Raji (cell line): ENCODE results near the gene CKB.

ENCODE experiments used
- POLR2A ChIP-seq: IDR thresholded peaks from 2 replicates; pipeline ENCODE4 v1.6.1; 2011; ENCODE audit warnings: low read depth, low read length, control low read depth; ENCODE audit not compliant: insufficient read depth

The CKB gene

GRCh38 chr14:103501921-103502669 is 20.5 kb downstream of the CKB start:
- no peak for TF ChIP-seq POLR2A

- TF ChIP-seq POLR2A, result no peak
These were observed 21.4 kb downstream of the CKB start for GRCh38 chr14:103501041-103501870.

GRCh38 chr14:103500148-103500990 is 22.3 kb downstream of the CKB start:
- TF ChIP-seq POLR2A, result no peak

DNA sequence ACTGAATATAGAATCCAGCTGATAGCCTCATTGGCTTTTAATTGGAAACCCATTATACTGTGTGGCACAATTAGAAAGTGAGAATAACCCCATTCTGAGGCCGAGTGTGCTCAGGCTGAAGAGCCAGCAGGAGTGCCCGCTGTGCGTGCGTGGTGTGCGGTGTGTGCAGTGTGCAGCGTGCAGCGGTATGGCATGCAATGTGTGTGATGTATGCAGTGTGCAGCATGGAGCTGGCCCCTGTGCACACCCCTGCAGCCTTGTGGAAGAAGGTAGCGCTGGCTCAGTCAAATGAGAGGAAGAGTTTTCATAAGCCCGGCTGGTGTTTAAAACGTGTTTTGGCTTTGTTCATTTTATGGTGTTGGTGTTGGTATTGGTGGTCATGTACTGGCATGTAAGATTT is 22.9 kb downstream of the CKB start:
- no peak for TF ChIP-seq POLR2A

DNA sequence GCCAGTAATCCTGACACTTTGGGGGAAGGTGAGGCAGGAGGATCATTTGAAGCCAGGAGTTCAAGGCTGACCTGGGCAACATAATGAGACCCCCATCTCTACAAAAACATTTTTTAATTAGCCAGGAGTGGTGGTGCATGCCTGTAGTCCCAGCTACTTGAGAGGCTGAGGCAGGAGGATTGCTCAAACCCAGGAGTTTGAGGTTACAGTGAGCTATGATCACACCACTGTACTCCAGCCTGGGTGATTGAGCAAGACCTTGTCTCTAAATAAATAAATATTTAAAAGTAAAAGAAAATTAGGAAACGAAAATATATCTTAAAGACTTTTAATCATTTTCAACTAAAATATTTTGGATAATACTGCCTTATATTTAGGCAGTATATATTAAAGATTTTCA is 25.9 kb downstream of the CKB start:
- TF ChIP-seq POLR2A, result no peak

- no peak for TF ChIP-seq POLR2A
These were observed 26.8 kb downstream of the CKB start for GRCh38 chr14:103495854-103496253.

DNA sequence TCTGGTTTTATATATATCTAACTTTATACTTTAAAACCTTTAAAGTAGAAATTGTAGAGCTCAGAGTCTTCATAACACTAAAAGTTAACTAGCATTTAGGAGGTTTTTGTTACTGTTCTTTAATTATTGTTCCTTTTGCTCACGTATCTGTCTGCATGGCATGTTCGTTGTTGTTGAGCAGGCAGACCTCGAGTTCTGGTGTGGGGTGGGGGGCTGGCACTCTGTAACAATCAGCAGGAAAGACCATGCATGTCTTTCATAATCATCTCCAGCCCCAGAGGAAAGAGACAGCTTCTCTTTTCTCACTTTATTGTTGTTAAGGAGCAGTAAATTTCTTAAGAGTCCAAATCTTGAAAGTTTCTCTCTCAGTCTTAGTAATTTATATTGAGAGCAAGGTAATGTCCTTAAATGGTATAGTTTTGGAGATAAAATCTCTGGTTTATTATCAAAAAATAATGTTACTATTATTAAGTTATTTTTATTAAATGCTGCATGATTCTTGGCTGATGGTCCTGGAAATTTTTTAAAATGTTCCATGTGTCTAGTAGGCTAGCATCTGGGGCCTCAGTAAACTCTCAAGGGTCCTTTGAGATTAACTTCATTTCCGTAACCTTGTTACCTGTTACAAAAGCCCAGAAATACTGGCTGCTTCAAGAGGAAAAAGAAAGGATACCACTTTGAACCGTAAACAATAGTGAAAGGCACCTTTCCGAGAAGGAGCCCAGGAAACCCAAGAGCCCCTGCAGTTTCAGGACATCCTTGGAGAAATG is 30.3 kb downstream of the CKB start:
- TF ChIP-seq POLR2A, result no peak

DNA sequence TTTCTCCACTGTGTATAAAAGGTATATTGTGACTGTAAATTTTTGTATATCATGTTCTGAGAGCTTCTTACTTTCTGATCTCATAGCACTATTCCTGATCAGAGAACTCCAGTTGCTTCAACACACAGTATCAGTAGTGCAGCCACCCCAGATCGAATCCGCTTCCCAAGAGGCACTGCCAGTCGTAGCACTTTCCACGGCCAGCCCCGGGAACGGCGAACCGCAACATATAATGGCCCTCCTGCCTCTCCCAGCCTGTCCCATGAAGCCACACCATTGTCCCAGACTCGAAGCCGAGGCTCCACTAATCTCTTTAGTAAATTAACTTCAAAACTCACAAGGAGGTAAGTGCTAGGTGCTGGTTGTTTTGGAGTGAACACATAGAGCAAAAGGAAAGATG is 30.9 kb downstream of the CKB start:
- no peak for TF ChIP-seq POLR2A

DNA sequence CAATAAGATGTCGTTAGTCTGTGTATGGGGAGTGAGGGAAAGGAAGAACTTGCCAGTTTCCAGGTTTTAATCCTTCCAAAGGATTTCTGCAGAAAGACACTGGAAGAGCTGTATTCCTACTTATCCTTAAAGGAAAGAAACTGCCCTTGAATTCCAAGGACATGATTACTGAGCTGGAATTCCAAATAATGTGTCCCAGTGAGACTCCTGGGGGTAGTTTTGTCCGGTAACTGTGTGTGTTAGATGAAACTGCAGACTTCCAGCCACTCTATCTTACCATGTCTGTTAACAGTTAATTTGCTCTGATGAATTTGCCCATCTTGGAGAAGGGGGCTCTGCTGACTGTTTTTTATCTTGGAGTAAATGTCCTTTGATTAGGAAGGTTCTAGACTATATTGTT is 33.0 kb downstream of the CKB start:
- no peak for TF ChIP-seq POLR2A

DNA sequence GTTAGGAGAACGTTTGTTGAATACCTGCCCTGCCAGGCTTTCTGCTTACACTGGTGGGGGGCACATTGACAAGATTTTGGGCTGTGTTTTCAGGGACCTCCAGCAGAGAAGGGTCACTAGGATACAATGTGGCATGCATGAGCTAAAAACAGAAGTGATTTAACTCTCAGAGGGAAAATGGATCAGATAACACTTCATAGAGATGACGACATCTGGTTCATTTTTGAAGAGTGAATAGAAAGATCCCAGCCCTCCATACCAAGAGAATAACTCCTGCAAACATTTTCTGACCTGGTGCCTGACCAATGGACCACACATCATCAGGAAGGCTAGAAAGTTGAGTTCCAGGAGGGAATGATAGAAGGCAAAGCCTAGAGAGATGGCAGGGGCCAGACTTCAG is 33.7 kb downstream of the CKB start:
- TF ChIP-seq POLR2A, result no peak

- no peak for TF ChIP-seq POLR2A
These were observed 34.6 kb downstream of the CKB start for GRCh38 chr14:103488071-103488470.

GRCh38 chr14:103485504-103485903 is 37.1 kb downstream of the CKB start:
- no peak for TF ChIP-seq POLR2A

DNA sequence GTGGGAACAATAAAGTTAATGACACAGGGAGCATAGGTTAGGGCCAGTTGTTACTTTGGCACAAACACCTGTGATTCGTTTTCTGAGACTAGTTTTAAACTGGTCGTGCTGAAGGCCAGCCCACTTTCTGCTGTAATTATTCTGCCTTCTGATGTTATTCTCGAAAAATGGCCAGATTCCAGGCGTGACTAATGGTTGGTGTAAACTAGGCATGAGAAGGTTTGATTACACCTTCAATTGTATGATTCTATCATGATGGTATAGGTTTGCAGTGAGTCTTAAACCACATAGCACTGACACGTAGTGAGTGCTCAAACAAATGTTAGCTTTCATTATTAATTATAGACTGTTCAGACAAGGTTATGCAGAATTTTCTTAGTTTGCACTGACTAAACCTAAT is 39.0 kb downstream of the CKB start:
- TF ChIP-seq POLR2A, result no peak

GRCh38 chr14:103480595-103480994 is 42.0 kb downstream of the CKB start:
- TF ChIP-seq POLR2A, result no peak

DNA sequence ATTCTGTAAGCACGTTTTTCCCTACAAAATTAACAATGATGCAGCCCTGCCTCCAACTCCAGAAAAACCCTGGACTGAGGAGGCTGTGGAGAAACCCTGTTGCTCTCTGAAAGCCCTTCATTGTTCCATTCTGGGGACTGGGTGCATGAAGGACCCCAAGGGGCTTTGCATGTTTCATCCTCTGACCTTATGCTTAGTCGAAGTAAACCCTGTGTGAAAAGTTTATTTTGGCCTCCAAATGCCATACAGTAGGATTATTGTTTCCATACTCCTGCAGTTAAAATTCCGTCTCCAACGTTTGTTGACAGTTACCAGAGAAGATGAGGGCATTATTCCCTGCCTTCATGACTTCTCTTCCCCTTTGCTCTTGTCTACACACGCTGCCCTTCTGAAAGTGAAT is 46.0 kb downstream of the CKB start:
- TF ChIP-seq POLR2A, result no peak
